Endothelial cell of umbilical vein (primary cell): ENCODE measurements around the gene AMMECR1. TPM values are rescaled to one million over a fixed set of nuclear protein-coding genes. Genes with fewer than 3 reads are reported as not detected.

ENCODE experiments used
- BruUV-seq: library from RNA; stranded (reverse); fragments of 400-500 nt; replicated peaks from 2 replicates; lab custom pipeline; 2021; lab: Mats Ljungman, UMichigan
- CTCF ChIA-PET: fragments of 300-600, 350-600 bp; sonication (Branson Sonifier 250); formaldehyde crosslinking; loops from one replicate; lab custom pipeline; 2021; ENCODE audit warnings: antibody characterized with exemption, inconsistent platforms; lab: Charles Lee
- POLR2A ChIA-PET: fragments of 300-600, 350-600 bp; sonication (Branson Sonifier 250); formaldehyde crosslinking; loops from one replicate; lab custom pipeline; 2021; ENCODE audit warnings: antibody characterized with exemption, inconsistent platforms; lab: Charles Lee
- DNase-seq: peaks from one replicate; pipeline ENCODE4 v3.0.0-alpha.2; 2011; ENCODE audit warnings: low read depth, low spot score
- FAIRE-seq: peaks from 2 replicates; lab custom pipeline; 2011; peaks lifted over from hg19 to GRCh38; lab: Jason Lieb, UNC
- H2AFZ ChIP-seq: 2 replicates; pipeline ENCODE4 v1.6.0; 2012; ENCODE audit warnings: low read depth, low read length, control low read depth, inconsistent platforms
- H3K27ac ChIP-seq: 2 replicates; pipeline ENCODE4 v1.5.1; 2011; ENCODE audit warnings: low read depth, mild to moderate bottlenecking, control low read depth, low read length, moderate library complexity; ENCODE audit not compliant: insufficient read depth
- H3K27me3 ChIP-seq, 2 experiments: 2 replicates each; pipeline versions ENCODE4 v1.6.0 to v1.6.1; 2011; ENCODE audit warnings: low read length in 2 of 2, mixed read lengths in 1 of 2; ENCODE audit not compliant: control insufficient read depth in 2 of 2, insufficient read depth in 2 of 2
- H3K36me3 ChIP-seq, 2 experiments: 2 replicates in 1 of 2; 3 replicates in 1 of 2; pipeline ENCODE4 v1.5.1; 2011; ENCODE audit warnings: low read length in 2 of 2, mild to moderate bottlenecking in 1 of 2, moderate library complexity in 1 of 2; ENCODE audit not compliant: control insufficient read depth in 2 of 2, insufficient read depth in 2 of 2; ENCODE audit errors: extremely low read depth in 1 of 2
- H3K4me1 ChIP-seq: 3 replicates; pipeline ENCODE4 v1.5.1; 2011; ENCODE audit warnings: mild to moderate bottlenecking, low read length; ENCODE audit not compliant: control insufficient read depth, insufficient read depth; ENCODE audit errors: extremely low read depth
- H3K4me2 ChIP-seq: 2 replicates; pipeline ENCODE4 v1.6.1; 2011; ENCODE audit warnings: low read length, control low read depth, mixed read lengths; ENCODE audit not compliant: insufficient read depth
- H3K4me3 ChIP-seq, 3 experiments: fragments of 200-600 bp in 1 of 3; sonication (generic), shearing (Covaris generic) in 1 of 3; replicated peaks in 1 of 3; 2 replicates each; pipeline ENCODE4 v1.5.1; 2011 to 2016; ENCODE audit warnings: control low read depth in 3 of 3, low read length in 3 of 3, mild to moderate bottlenecking in 2 of 3, inconsistent platforms in 1 of 3, low read depth in 1 of 3, moderate library complexity in 1 of 3; ENCODE audit not compliant: insufficient read depth in 1 of 3
- H3K79me2 ChIP-seq: 2 replicates; pipeline ENCODE4 v1.6.0; 2012; ENCODE audit warnings: low read length, inconsistent platforms; ENCODE audit not compliant: control insufficient read depth, insufficient read depth
- H3K9ac ChIP-seq: replicated peaks from 2 replicates; pipeline ENCODE3; 2011; ENCODE audit warnings: low read length, control low read depth; ENCODE audit not compliant: insufficient read depth; ENCODE audit errors: extremely low read depth
- H3K9me1 ChIP-seq: replicated peaks from 3 replicates; pipeline ENCODE4 v1.6.0; 2011; ENCODE audit warnings: mild to moderate bottlenecking, low read length; ENCODE audit not compliant: control insufficient read depth, insufficient read depth; ENCODE audit errors: extremely low read depth
- H3K9me3 ChIP-seq: replicated peaks from 2 replicates; pipeline ENCODE4 v1.5.1; 2012; ENCODE audit warnings: low read length, inconsistent platforms; ENCODE audit not compliant: control insufficient read depth, insufficient read depth
- H4K20me1 ChIP-seq: replicated peaks from 2 replicates; pipeline ENCODE3; 2011; ENCODE audit warnings: mild to moderate bottlenecking, low read length; ENCODE audit not compliant: control insufficient read depth, insufficient read depth; ENCODE audit errors: extremely low read depth
- EZH2 ChIP-seq: IDR thresholded peaks from 2 replicates; pipeline ENCODE4 v1.6.1; 2012; ENCODE audit warnings: borderline replicate concordance, low read depth, mild to moderate bottlenecking, moderate library complexity, low read length, inconsistent platforms; ENCODE audit not compliant: severe bottlenecking
- FOS ChIP-seq: IDR thresholded peaks from 2 replicates; pipeline ENCODE4 v1.6.1; 2011; ENCODE audit warnings: mild to moderate bottlenecking, low read length, moderate library complexity, borderline replicate concordance; ENCODE audit not compliant: insufficient read depth
- GATA2 ChIP-seq: IDR thresholded peaks from 2 replicates; pipeline ENCODE4 v1.7.0; 2011; ENCODE audit warnings: low read depth, mild to moderate bottlenecking, moderate library complexity, mixed read lengths, low read length; ENCODE audit not compliant: insufficient read length, insufficient read depth
- JUN ChIP-seq: IDR thresholded peaks from 2 replicates; pipeline ENCODE4 v1.6.1; 2011; ENCODE audit warnings: borderline replicate concordance, low read depth; ENCODE audit not compliant: insufficient read length, insufficient read depth
- MYC ChIP-seq: IDR thresholded peaks from one replicate; pipeline ENCODE4 v1.6.1; 2011; ENCODE audit warnings: mild to moderate bottlenecking, low read depth, low read length
- POLR2A ChIP-seq: IDR thresholded peaks from 2 replicates; pipeline ENCODE4 v1.6.1; 2012; ENCODE audit warnings: low read depth, mild to moderate bottlenecking, control low read depth, low read length
- POLR2AphosphoS5 ChIP-seq: IDR thresholded peaks from 2 replicates; pipeline ENCODE4 v1.6.1; 2012; ENCODE audit warnings: low read depth, mild to moderate bottlenecking, control low read depth, low read length, moderate library complexity; ENCODE audit not compliant: insufficient read depth
- dilution Hi-C: fragments of 300-500 bp; cut with MboI; formaldehyde crosslinking; loops from one replicate; pipeline ENCODE4 v1.15.0; 2019; ENCODE audit warnings: low sequenced_read_pairs; ENCODE audit not compliant: extremely low pct_ligation_motif_present
- intact Hi-C: fragments of 100-400 bp; cut with micrococcal nuclease; formaldehyde crosslinking; loops from one replicate; pipeline ENCODE4 v1.10.0; 2022
- polyA plus RNA-seq, 4 experiments: library from polyadenylated mRNA; depleted of rRNA in 3 of 4; stranded (reverse) in 3 of 4; unstranded in 1 of 4; fragments of >200 nt; gene quantifications; 2 replicates each; pipeline versions ENCODE4 v1.2.1 to v1.2.3, GENCODE V29; 2011 to 2012; ENCODE audit warnings: missing spikeins in 1 of 4
- total RNA-seq: library from RNA; stranded (reverse); gene quantifications from 2 replicates; pipeline ENCODE4 v1.2.3, GENCODE V29; 2021
- TF ChIP-seq, protein P1 (sequence below), 2 donors: IDR thresholded peaks; 1 replicate in 1 of 2; 2 replicates in 1 of 2; pipeline ENCODE4 v1.5.1; 2011; ENCODE audit warnings: low read length in 2 of 2, mild to moderate bottlenecking in 2 of 2, moderate library complexity in 2 of 2, control low read depth in 1 of 2, inconsistent platforms in 1 of 2, low read depth in 1 of 2; ENCODE audit not compliant: insufficient read depth in 1 of 2; ENCODE audit errors: extremely low read depth in 1 of 2
- TF ChIP-seq, protein P2 (sequence below): IDR thresholded peaks from 2 replicates; pipeline ENCODE4 v1.6.1; 2011; ENCODE audit not compliant: insufficient read depth, insufficient read length

AMMECR1 gene
- total and polyA plus RNA-seq, 2 donors (not counting 3 experiments of a cell fraction or from before 2014, with no cell fraction given): 3.6 to 6.9 TPM

DNA sequence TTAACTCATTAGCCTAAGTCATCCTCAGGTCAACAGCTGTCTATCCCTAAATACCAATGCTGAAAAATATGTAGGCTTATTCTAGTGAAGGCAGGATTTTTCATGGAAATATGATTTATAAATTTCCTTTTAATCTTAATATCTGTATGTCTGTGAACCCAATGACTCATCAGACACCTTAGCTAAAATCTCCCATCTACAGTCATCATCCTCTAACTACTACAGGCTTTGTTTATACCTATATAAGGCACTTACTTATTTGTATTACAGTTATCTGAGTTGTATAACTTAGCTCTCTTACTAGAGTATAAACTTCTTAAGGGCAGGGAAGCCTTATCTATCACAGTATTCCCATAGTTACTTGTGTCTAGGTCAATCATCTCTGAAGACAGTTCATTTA lies 24.2 kb downstream of the AMMECR1 start:
- Histone ChIP-seq H3K27ac (no peak overlapping the region), H3K9ac (no peak overlapping the region), H4K20me1 (no peaks in the 10 kb centered on the region), H3K9me1 (no peaks in the 10 kb centered on the region), H2AFZ (no peak overlapping the region), H3K4me3 (no peak overlapping the region), H3K4me2 (no peak overlapping the region), H3K27me3 (no peaks in the 10 kb centered on the region), H3K36me3 (no peaks in the 10 kb centered on the region), H3K4me1 (no peaks in the 10 kb centered on the region), H3K79me2 (no peaks in the 10 kb centered on the region), H3K9me3 (no peaks in the 10 kb centered on the region)
- DNase-seq (no peak), FAIRE-seq (no peak)
- BruUV-seq: no TSS peak
- intact Hi-C loops: no loop called here
- ChIA-PET POLR2A (no interaction called here), CTCF (interaction anchor here (0.8 kb wide), 1 partner anchor 18 kb away, joined by 3 read pairs; no protein-coding TSS in a partner anchor)
- TF ChIP-seq GATA2: no peak
- dilution Hi-C loops: no loop called here

DNA sequence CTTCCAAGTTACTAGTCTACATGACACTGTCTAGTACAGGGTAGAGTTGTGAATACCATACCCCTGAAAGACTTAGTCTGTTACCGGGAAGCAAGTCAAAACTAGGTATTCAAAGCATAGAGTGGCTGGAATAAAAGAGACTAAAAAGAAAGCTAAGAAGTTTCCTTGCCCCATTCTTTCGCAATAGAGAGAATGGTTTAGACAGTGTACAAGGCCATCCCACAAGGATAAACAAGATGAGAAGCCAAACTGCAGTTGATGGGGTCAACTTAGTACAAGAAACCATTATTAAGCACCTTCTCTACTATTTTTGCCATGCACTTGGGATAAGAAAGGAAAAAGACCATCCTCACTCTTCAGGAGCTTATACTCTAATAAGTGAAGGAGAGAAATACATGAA lies 30.3 kb downstream of the AMMECR1 start:
- TF ChIP-seq POLR2AphosphoS5: no peak
- TF ChIP-seq GATA2: no peak
- TF ChIP-seq, protein P1, sequence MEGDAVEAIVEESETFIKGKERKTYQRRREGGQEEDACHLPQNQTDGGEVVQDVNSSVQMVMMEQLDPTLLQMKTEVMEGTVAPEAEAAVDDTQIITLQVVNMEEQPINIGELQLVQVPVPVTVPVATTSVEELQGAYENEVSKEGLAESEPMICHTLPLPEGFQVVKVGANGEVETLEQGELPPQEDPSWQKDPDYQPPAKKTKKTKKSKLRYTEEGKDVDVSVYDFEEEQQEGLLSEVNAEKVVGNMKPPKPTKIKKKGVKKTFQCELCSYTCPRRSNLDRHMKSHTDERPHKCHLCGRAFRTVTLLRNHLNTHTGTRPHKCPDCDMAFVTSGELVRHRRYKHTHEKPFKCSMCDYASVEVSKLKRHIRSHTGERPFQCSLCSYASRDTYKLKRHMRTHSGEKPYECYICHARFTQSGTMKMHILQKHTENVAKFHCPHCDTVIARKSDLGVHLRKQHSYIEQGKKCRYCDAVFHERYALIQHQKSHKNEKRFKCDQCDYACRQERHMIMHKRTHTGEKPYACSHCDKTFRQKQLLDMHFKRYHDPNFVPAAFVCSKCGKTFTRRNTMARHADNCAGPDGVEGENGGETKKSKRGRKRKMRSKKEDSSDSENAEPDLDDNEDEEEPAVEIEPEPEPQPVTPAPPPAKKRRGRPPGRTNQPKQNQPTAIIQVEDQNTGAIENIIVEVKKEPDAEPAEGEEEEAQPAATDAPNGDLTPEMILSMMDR (IDR thresholded peaks at IDR 0.05; ENCODE audit: extremely low read depth in 1 of 2, insufficient read depth in 1 of 2, low read depth in 1 of 2, low read length in 2 of 2): no peak
- no peak for TF ChIP-seq JUN
- TF ChIP-seq, protein P2, sequence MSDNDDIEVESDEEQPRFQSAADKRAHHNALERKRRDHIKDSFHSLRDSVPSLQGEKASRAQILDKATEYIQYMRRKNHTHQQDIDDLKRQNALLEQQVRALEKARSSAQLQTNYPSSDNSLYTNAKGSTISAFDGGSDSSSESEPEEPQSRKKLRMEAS: no peak
- TF ChIP-seq FOS: no peak
- TF ChIP-seq EZH2: no peak
- TF ChIP-seq MYC: no peak
- TF ChIP-seq POLR2A: no peak
- Histone ChIP-seq H4K20me1 (no peaks in the 10 kb centered on the region), H3K4me1 (peaks cover 5% of the 10 kb centered on the region), H2AFZ (no peak overlapping the region), H3K27ac (no peak overlapping the region), H3K9me3 (no peaks in the 10 kb centered on the region), H3K4me2 (no peak overlapping the region), H3K36me3 (no peaks in the 10 kb centered on the region), H3K9ac (no peak overlapping the region), H3K27me3 (no peaks in the 10 kb centered on the region), H3K4me3 (no peak overlapping the region), H3K9me1 (no peaks in the 10 kb centered on the region), H3K79me2 (peaks cover 2% of the 10 kb centered on the region)
- POLR2A ChIA-PET: no interaction called here
- BruUV-seq: no TSS peak
- intact Hi-C loops (no loop called here), dilution Hi-C loops (no loop called here)
- CTCF ChIA-PET: no interaction called here
- FAIRE-seq: no peak
- no peak for DNase-seq
